GM12801 (cell line): ENCODE measurements around the gene NEUROD4.

Experiments
- CTCF ChIP-seq: IDR thresholded peaks from one replicate; pipeline ENCODE4 v1.5.1; 2011; ENCODE audit warnings: control low read depth; ENCODE audit not compliant: insufficient read length; ENCODE audit errors: extremely low read depth

The NEUROD4 gene

GRCh38 chr12:55019784-55020183, at the start of gene NEUROD4:
Gene NEUROD4, plus strand, starts transcription at chr12:55019974. Its CDS starts 6,466 bp downstream, at chr12:55026440.
- TF ChIP-seq CTCF = no peak

- TF ChIP-seq CTCF = no peak
Measured at GRCh38 chr12:54970741-54971140, 49.0 kb upstream of the NEUROD4 start.

- TF ChIP-seq CTCF = no peak
Measured at GRCh38 chr12:54973556-54973955, 46.2 kb upstream of the NEUROD4 start.

- TF ChIP-seq CTCF = no peak
Measured at GRCh38 chr12:54974279-54974678, 45.5 kb upstream of the NEUROD4 start.

GRCh38 chr12:54975272-54975671, 44.5 kb upstream of the NEUROD4 start:
- TF ChIP-seq CTCF = no peak

- TF ChIP-seq CTCF = no peak
Measured at GRCh38 chr12:54975875-54976274, 43.9 kb upstream of the NEUROD4 start.

GRCh38 chr12:54977155-54977554, 42.6 kb upstream of the NEUROD4 start:
- TF ChIP-seq CTCF = no peak

- no peak for TF ChIP-seq CTCF
Measured at GRCh38 chr12:54977857-54978256, 41.9 kb upstream of the NEUROD4 start.
